Measurements from ENCODE around the gene KLHL13.
"Not testable (repeated sequence)": the region's sequence is repeated elsewhere in the genome, so short reads cannot be mapped to it uniquely, and the experiment has no call there.

KLHL13 gene

GRCh38 chrX:117969328-117969727 is 147.3 kb downstream of the KLHL13 start:
- no peak for TF ChIP-seq CTCF (IDR thresholded peaks at IDR 0.05; ENCODE audit: low read depth, low read length, missing control alignments)
- no peak overlapping the region for H3K4me3 ChIP-seq (replicated peaks; ENCODE audit: low read depth, low read length)
- DNase-seq (ENCODE audit: extremely low read depth, low read depth): no peak

- no peak for DNase-seq (ENCODE audit: extremely low read depth, low read depth)
- TF ChIP-seq CTCF (IDR thresholded peaks at IDR 0.05; ENCODE audit: low read depth, low read length, missing control alignments): no peak
- no peak overlapping the region for H3K4me3 ChIP-seq (replicated peaks; ENCODE audit: low read depth, low read length)
Observed at GRCh38 chrX:117959045-117959444, 157.6 kb downstream of the KLHL13 start.

GRCh38 chrX:117957128-117957527 is 159.5 kb downstream of the KLHL13 start:
- no peak for DNase-seq (ENCODE audit: extremely low read depth, low read depth)
- TF ChIP-seq CTCF (IDR thresholded peaks at IDR 0.05; ENCODE audit: low read depth, low read length, missing control alignments): no peak
- H3K4me3 ChIP-seq (replicated peaks; ENCODE audit: low read depth, low read length): no peak overlapping the region

- not testable (repeated sequence) for DNase-seq (ENCODE audit: extremely low read depth, low read depth); H3K4me3 ChIP-seq (replicated peaks; ENCODE audit: low read depth, low read length)
Observed at GRCh38 chrX:117939296-117939695, 177.3 kb downstream of the KLHL13 start.

GRCh38 chrX:117936118-117936517 is 180.5 kb downstream of the KLHL13 start:
- TF ChIP-seq CTCF (IDR thresholded peaks at IDR 0.05; ENCODE audit: low read depth, low read length, missing control alignments): no peak
- no peak for DNase-seq (ENCODE audit: extremely low read depth, low read depth)
- no peak overlapping the region for H3K4me3 ChIP-seq (replicated peaks; ENCODE audit: low read depth, low read length)

- DNase-seq (ENCODE audit: extremely low read depth, low read depth); H3K4me3 ChIP-seq (replicated peaks; ENCODE audit: low read depth, low read length): not testable (repeated sequence)
Observed at GRCh38 chrX:117930116-117930515, 186.5 kb downstream of the KLHL13 start.

- DNase-seq (ENCODE audit: extremely low read depth, low read depth): no peak
- TF ChIP-seq CTCF (IDR thresholded peaks at IDR 0.05; ENCODE audit: low read depth, low read length, missing control alignments): no peak
- no peak overlapping the region for H3K4me3 ChIP-seq (replicated peaks; ENCODE audit: low read depth, low read length)
Observed at GRCh38 chrX:117919755-117920154, 196.9 kb downstream of the KLHL13 start.

GRCh38 chrX:117910216-117910615 is 206.4 kb downstream of the KLHL13 start:
- H3K4me3 ChIP-seq (replicated peaks; ENCODE audit: low read depth, low read length): no peak overlapping the region
- no peak for DNase-seq (ENCODE audit: extremely low read depth, low read depth)
- no peak for TF ChIP-seq CTCF (IDR thresholded peaks at IDR 0.05; ENCODE audit: low read depth, low read length, missing control alignments)
